GM21619 (cell line): Measurements from ENCODE around the gene ARMC8.

Experiments
- ATAC-seq: cut with Tn5 transposase; IDR thresholded peaks from one replicate; pipeline ENCODE4 v1.9.1; 2021; ENCODE audit not compliant: unreplicated experiment

Gene ARMC8

GRCh38 chr3:138197058-138197457 lies 10.0 kb downstream of the ARMC8 start:
- no peak for ATAC-seq

DNA sequence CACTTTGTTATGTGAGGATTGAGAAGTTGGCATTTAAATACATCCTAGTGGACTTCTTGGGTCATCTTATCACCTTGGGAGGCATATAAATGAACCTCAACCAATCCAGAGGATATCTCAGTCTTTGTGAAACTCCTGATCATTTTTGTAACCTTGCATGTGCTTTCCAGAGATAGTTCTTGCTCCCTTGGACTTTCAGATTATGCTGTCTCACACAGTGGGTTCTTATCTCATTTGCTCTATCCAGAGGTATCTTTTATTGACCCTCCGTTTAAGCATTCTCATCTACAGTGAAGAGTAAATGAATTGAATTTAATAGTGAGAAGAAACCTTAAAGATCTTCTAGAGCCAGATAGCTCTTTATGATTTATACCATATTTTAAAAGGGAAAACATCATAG lies 10.4 kb downstream of the ARMC8 start:
- no peak for ATAC-seq

- ATAC-seq, result no peak
Observed at GRCh38 chr3:138199851-138200250, 12.8 kb downstream of the ARMC8 start.

GRCh38 chr3:138200424-138200823 lies 13.3 kb downstream of the ARMC8 start:
- no peak for ATAC-seq

GRCh38 chr3:138202945-138203701 lies 16.0 kb downstream of the ARMC8 start:
- no peak for ATAC-seq

DNA sequence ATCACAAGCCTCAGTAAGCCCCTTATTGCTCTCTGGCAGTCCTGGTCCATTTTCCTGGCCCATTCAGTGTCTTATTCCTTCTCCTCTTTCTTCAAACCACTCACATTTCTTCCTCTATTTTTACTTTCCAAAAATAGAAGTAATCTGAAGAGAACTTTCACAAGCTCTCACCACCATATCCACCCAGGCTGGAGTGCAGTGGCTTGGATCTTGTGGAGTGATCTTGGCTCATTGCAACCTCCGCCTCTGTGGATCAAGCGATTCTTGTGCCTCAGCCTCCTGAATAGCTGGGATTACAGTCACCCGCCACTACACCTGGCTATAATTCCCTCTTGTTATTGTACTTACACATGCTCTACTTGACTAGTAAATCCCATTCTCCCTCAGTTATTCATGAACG lies 16.8 kb downstream of the ARMC8 start:
- no peak for ATAC-seq

DNA sequence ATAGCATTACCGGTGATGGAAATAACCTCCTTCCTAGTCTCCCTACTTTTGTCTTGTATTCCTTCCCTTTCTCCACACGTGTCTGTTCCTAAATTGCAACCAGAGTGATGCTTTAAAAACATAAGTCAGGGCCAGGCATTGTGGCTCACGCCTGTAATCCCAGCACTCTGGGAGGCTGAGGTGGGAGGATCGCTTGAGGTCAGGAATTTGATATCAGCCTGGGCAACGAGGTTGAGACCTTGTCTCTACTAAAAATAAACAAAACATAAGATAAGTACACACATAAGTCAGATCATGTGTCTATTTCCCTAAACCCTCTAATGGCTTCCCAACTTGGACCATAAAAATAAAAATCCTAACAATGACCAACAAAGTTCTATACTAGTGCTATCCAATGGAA lies 18.4 kb downstream of the ARMC8 start:
- no peak for ATAC-seq

- no peak for ATAC-seq
Observed at GRCh38 chr3:138206196-138206595, 19.1 kb downstream of the ARMC8 start.

GRCh38 chr3:138210528-138210927 lies 23.4 kb downstream of the ARMC8 start:
- no peak for ATAC-seq

DNA sequence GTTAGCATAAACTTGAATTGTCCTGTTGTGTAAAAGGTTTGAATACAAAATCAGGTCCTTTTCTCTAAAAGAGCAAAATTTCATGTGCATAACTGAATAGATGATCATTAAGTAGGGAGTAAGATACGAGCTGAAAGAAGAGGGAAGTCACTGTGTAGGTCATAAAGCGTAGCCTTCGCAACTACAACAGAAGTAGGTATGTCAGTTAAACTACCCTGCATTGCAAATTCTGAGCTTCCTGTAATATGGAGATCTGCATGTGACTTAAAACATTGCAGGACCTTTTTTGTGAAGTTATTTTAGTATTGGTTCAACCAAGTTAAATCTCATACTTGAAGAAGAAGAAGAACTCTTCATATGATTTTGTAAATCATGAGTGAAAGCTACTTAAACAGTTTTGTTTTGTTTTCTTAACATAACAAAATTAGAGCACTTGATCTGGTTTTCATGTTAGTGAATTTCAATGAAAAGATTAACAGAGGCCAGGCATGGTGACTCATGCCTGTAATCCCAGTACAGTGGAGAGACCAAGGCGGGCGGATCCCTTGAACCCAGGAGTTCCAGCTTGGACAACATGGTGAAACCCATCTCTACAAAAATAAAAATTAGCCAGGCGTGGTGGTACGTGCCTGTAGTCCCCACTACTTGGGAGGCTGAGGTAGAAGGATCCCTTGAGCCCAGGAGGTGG lies 26.4 kb downstream of the ARMC8 start:
- ATAC-seq, result no peak

- no peak for ATAC-seq
Observed at GRCh38 chr3:138219255-138219654, 32.2 kb downstream of the ARMC8 start.

GRCh38 chr3:138220242-138220641 lies 33.1 kb downstream of the ARMC8 start:
- no peak for ATAC-seq

- no peak for ATAC-seq
Observed at GRCh38 chr3:138220788-138221187, 33.7 kb downstream of the ARMC8 start.

- no peak for ATAC-seq
Observed at GRCh38 chr3:138222131-138222941, 35.2 kb downstream of the ARMC8 start.

GRCh38 chr3:138222942-138223287 lies 35.8 kb downstream of the ARMC8 start:
- ATAC-seq, result no peak

DNA sequence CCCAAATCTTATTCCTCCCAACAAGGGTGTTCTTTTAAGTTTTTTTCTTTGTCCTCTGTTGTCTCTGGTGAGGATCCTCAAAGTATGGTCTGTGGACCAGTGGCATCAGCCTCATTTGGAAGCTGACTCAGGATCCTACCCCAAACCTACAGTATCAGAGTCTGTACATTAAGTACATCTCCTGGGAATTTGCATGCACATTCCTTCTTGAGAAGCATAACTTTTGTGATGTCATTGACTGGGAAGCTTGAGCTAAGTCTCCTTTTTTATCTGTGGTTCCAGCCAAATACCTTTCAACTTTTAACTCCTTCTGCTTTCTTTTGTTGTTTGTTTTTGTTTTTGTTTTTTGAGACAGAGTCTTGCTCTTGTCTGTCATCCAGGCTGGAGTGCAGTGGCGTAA lies 40.5 kb downstream of the ARMC8 start:
- no peak for ATAC-seq

DNA sequence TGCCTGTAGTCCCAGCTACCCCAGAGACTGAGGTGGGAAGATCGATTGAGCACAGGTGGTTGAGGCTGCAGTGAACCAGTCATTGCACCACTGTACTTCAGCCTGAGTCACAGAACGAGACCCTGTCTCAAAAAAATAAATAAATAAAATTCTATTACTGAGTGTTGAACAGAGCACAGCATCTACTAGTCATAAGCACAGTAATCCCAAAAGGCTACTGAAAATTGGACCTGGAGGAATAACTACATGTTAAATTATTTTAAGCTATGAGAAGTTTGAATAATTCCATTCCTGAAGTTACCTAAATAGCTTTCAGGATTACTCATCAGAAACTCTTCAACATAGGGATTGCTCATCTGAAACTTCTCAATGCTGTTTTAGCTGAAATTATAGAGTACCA lies 43.4 kb downstream of the ARMC8 start:
- ATAC-seq, result no peak

DNA sequence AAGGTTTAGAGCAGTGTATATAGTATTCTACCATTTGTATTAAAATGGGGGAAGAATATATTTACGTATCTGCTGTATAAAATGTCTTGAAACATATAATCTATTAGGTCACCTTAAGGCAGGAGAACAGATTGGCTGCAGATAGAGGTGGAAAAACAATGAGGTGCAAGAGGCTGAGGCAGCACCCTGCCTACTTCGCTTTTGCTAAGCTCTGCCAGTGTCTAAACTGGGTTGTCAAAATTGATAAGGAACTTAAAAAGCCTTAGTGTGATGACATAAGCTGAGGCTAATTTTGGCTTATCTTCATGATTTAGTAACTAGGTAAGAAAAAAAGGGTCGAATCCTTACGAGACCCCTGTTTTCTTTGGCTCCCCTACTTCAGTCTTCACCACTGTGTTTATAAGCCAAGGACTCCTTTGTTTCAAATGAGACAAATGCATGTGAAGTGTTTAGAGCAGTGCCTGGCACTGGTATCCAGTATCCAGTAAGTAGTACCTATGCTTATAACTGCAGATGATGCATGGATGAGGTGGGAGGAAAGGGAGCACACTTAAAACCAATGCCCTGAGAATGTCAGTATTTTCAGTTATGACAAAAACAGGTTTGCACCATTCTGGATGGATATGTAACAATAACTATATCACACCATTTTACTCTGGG lies 45.7 kb downstream of the ARMC8 start:
- ATAC-seq, result no peak

DNA sequence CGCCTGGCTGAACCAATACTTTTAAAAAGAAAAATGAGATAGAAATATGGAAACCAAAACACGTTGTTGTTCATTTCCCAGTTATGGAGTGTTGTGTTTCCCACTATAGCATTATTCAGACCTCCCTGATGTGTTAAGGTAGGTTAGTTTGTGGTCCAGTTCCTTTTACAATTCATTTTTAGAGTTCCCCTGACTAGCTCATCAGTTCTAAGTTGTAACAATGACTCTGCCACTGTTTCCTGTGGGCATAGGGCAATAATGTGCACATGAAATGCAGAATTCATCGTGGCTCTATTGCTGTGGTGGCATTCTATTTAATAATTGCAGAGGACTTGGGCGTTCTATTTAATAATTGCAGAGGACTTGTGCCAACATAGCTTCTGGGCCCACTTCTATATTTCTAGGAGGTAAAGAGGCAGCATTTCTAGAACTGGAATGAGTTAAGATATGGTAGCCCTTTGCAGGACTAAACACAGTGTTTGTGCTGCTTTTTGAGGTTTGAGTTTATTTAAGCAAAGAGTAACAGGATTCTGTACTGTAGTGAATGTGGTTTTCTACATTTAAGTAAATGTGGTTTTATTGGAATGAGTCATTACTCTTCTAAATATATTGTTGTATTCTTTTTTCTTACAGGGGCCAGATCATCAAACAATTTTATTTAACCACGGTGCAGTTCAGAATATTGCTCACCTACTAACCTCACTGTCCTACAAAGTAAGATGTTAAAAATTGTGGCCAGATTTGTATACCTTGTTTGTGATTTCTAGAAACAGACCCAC lies 47.5 kb downstream of the ARMC8 start:
- no peak for ATAC-seq

DNA sequence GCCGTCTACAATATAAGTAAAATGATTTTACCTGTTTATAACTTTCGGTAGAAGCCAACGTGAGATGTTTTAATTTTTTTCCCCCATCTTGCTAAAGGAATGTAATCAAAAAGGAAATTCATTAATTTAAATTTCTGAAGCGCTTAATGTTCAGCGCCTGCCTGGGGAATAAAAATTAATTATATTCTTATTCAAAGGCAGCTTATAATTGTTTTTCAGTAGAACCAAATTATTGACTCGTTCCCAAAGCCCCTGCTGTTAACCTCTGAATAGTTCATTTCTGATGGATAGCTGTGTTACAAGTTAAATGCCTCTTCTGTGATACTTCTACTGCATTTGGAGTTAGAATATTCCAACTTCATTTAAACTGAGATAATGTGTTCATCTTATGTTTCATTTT lies 51.6 kb downstream of the ARMC8 start:
- ATAC-seq, result no peak

GRCh38 chr3:138241061-138241460 lies 54.0 kb downstream of the ARMC8 start:
- no peak for ATAC-seq
